ENCODE data around the gene PPA1. TPM values are rescaled to one million over a fixed set of nuclear protein-coding genes. Genes with fewer than 3 reads are reported as not detected.
A peak's percentile ranks its signal among the peaks of the same experiment; 100 is the strongest.

The PPA1 gene
- total and polyA plus RNA-seq, 2 experiments from 2014 or later, result 44.9 to 86.0 TPM

DNA sequence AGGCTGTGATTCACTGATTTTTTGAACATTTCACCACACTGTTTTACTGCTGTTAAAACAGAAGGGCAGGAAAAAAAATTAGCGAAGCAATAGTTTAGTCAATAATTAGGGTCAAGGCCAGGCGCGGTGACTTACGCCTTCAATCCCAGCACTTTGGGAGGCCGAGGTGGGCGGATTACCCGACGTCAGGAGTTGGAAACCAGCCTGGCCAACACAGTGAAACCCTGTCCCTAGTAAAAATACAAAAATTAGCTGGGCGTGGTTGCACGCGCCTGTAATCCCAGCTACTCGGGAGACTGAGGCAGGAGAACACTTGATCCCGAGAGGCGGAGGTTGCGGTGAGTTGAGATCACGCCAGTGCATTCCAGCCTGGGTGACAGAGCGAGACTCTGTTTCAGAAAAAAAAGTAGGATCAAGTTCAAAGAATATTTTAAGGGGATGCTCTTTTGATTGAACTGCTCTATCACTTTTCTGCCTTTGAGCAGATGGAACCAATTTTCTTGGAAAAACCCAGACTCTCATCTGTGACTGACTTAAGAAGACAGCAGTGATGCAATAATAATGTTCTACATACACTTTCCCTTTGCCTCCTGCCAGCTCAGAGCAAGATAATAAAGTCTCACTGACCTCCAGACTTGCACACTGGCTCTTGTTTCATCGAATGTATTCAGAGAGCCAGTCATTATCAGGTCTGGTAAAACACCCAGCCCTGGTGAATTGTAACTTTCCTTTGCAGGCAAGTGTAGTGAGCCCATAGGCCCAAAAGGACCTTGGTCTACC lies 1.6 kb upstream of the PPA1 start:
- peak in 1 of 2 donors; percentile 88 for DNase-seq (ENCODE audit: low read depth in 1 of 2, low spot score in 1 of 2)
- H3K27ac ChIP-seq, result no peak overlapping the region
- H3K4me3 ChIP-seq, result no peak overlapping the region
- no peaks in the 10 kb centered on the region for H3K36me3 ChIP-seq
- TF ChIP-seq, protein P1, sequence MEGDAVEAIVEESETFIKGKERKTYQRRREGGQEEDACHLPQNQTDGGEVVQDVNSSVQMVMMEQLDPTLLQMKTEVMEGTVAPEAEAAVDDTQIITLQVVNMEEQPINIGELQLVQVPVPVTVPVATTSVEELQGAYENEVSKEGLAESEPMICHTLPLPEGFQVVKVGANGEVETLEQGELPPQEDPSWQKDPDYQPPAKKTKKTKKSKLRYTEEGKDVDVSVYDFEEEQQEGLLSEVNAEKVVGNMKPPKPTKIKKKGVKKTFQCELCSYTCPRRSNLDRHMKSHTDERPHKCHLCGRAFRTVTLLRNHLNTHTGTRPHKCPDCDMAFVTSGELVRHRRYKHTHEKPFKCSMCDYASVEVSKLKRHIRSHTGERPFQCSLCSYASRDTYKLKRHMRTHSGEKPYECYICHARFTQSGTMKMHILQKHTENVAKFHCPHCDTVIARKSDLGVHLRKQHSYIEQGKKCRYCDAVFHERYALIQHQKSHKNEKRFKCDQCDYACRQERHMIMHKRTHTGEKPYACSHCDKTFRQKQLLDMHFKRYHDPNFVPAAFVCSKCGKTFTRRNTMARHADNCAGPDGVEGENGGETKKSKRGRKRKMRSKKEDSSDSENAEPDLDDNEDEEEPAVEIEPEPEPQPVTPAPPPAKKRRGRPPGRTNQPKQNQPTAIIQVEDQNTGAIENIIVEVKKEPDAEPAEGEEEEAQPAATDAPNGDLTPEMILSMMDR (IDR thresholded peaks at IDR 0.05; ENCODE audit: low read depth, low read length), result no peak
- no peaks in the 10 kb centered on the region for H3K9me3 ChIP-seq (ENCODE audit: low read depth)
- no peaks in the 10 kb centered on the region for H3K4me1 ChIP-seq (ENCODE audit: low read depth)
- H3K27me3 ChIP-seq, result no peaks in the 10 kb centered on the region

DNA sequence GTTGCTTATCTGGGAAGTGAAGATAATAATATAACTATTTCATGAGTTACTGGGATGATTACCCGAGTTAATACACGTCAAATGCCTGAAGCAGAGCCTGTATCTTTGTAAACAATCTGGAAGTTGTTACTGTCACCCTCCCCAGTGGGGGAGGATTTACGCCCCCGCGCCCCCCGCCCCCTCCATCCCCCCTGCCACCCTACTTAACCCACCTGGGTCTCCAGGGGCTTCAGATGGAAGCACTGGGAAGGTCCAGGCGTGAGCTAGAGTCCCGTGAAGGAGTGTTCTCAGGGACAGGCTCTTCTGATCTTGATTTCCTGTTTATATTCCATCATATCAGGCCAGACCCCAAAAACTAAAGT lies 691 bp upstream of the PPA1 start:
- peak in 1 of 2 donors; percentile 11 for DNase-seq (ENCODE audit: low read depth in 1 of 2, low spot score in 1 of 2)
- H3K27me3 ChIP-seq, result no peaks in the 10 kb centered on the region
- H3K27ac ChIP-seq, result peak overlapping the region; percentile 17
- peaks cover 4% of the 10 kb centered on the region for H3K36me3 ChIP-seq
- H3K4me1 ChIP-seq (ENCODE audit: low read depth), result no peaks in the 10 kb centered on the region
- TF ChIP-seq, protein P1 (IDR thresholded peaks at IDR 0.05; ENCODE audit: low read depth, low read length), result no peak
- H3K4me3 ChIP-seq, result peak overlapping the region; percentile 49
- no peaks in the 10 kb centered on the region for H3K9me3 ChIP-seq (ENCODE audit: low read depth)

DNA sequence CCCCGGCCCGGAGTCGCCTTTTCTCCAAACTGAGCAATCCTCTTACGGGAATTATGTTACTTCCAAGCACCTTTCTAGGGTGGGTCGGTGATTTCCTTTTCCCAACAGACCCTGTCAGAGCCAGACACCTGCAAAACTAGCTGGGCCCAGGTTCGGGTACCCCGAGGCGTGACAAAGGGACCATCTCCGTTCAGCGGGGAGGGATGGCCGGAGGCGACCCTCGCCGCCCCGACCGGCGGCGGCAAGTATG lies 445 bp downstream of the PPA1 start:
- no peak overlapping the region for H3K27ac ChIP-seq
- H3K9me3 ChIP-seq (ENCODE audit: low read depth), result no peaks in the 10 kb centered on the region
- no peaks in the 10 kb centered on the region for H3K4me1 ChIP-seq (ENCODE audit: low read depth)
- TF ChIP-seq, protein P1 (IDR thresholded peaks at IDR 0.05; ENCODE audit: low read depth, low read length), result no peak
- no peak for DNase-seq (ENCODE audit: low read depth in 1 of 2, low spot score in 1 of 2)
- no peaks in the 10 kb centered on the region for H3K27me3 ChIP-seq
- peak overlapping the region; percentile 49 for H3K4me3 ChIP-seq
- H3K36me3 ChIP-seq, result peaks cover 6% of the 10 kb centered on the region

DNA sequence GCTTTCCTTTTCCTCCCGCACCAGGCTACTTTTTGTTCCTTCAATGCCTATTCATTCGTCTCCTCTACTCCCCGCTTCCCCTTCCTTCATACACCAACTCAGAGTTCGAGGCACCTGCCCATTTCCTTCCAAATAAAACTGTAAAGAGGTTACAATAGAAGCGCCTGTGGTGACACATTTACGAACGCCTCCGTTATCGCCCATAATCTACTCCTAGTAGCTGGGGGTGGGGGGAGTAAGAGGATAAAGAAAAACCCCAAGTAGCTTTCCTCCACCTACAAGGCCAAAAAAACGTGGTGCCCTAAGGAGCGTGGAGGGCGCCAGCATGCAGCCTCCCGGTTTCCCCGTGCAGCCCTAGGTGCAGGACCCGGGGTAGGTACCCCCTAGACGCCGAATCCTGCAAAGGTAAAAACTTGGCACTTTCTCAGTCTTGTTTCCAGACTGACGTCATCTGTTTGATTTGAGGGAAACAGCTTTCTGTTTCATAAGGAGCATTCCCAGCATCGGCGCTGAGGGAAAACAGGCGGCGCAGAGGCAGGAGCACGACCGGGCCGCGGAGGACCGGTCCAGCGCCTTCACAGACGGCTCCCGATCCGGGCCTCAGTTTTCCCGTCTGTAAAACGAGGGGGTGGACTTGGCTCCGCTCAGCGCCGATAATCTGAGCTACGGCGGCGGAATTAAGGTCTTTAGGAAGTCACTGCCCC lies 922 bp downstream of the PPA1 start:
- no peaks in the 10 kb centered on the region for H3K4me1 ChIP-seq (ENCODE audit: low read depth)
- no peak overlapping the region for H3K27ac ChIP-seq
- no peaks in the 10 kb centered on the region for H3K9me3 ChIP-seq (ENCODE audit: low read depth)
- H3K36me3 ChIP-seq, result peaks cover 6% of the 10 kb centered on the region
- TF ChIP-seq, protein P1 (IDR thresholded peaks at IDR 0.05; ENCODE audit: low read depth, low read length), result no peak
- peak; percentile 20 to 57 for DNase-seq (ENCODE audit: low read depth in 1 of 2, low spot score in 1 of 2)
- H3K27me3 ChIP-seq, result no peaks in the 10 kb centered on the region
- peak overlapping the region; percentile 49 for H3K4me3 ChIP-seq

DNA sequence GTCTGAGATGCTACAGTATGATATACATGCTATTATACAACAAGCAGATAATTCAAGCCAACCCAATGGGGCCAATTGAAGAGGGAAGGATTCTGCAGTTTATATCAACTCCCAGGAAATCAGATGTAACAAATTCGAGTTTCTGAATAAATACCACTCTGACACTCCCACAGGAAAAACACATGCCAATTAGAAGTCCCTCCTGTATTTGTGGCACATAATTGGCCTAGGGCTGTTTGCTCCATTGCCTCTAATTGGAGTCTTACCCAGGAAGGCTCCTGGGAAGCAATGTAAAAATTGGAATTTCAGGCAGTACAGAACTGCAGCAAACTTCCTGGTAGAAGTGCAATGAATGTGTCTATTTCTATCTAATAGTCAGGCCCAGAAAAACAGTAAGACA lies 4.7 kb downstream of the PPA1 start:
- TF ChIP-seq, protein P1 (IDR thresholded peaks at IDR 0.05; ENCODE audit: low read depth, low read length), result no peak
- Histone ChIP-seq H3K27ac (no peak overlapping the region), H3K36me3 (peaks cover 6% of the 10 kb centered on the region), H3K4me1 (ENCODE audit: low read depth) (no peaks in the 10 kb centered on the region), H3K27me3 (no peaks in the 10 kb centered on the region), H3K4me3 (no peak overlapping the region), H3K9me3 (ENCODE audit: low read depth) (no peaks in the 10 kb centered on the region)
- DNase-seq (ENCODE audit: low read depth in 1 of 2, low spot score in 1 of 2), result no peak
